Neuron (in vitro differentiated cells): ENCODE data around the gene SLC10A2.

Experiments
- H2AFZ ChIP-seq: one replicate; pipeline ENCODE4 v1.6.1; 2013; ENCODE audit warnings: low read depth, mild to moderate bottlenecking, inconsistent platforms, low read length, moderate library complexity
- H3K27me3 ChIP-seq: one replicate; pipeline ENCODE4 v1.6.1; 2013; ENCODE audit warnings: low read length; ENCODE audit not compliant: insufficient read depth
- H3K36me3 ChIP-seq: one replicate; pipeline ENCODE4 v1.6.1; 2013; ENCODE audit warnings: low read length; ENCODE audit not compliant: insufficient read depth
- H3K4me1 ChIP-seq: one replicate; pipeline ENCODE4 v1.6.1; 2013; ENCODE audit warnings: low read length; ENCODE audit not compliant: insufficient read depth
- H3K4me3 ChIP-seq: 2 replicates; pipeline ENCODE4 v1.5.1; 2013; ENCODE audit warnings: mild to moderate bottlenecking, low read length, moderate library complexity
- H3K9me3 ChIP-seq: one replicate; pipeline ENCODE4 v1.6.1; 2013; ENCODE audit warnings: low read length

Gene SLC10A2

GRCh38 chr13:103081435-103081834 lies 15.2 kb upstream of the SLC10A2 start:
- no peaks in the 10 kb centered on the region for H3K9me3 ChIP-seq

GRCh38 chr13:103078158-103078557 lies 11.9 kb upstream of the SLC10A2 start:
- Histone ChIP-seq H3K36me3 (no peaks in the 10 kb centered on the region), H3K4me1 (no peaks in the 10 kb centered on the region), H3K9me3 (no peaks in the 10 kb centered on the region), H3K27me3 (no peaks in the 10 kb centered on the region), H3K4me3 (no peak overlapping the region), H2AFZ (no peak overlapping the region)

More at GRCh38 chr13:103081435-103081834, 15.2 kb upstream of the SLC10A2 start:
- Histone ChIP-seq H2AFZ (no peak overlapping the region), H3K4me1 (no peaks in the 10 kb centered on the region), H3K36me3 (no peaks in the 10 kb centered on the region), H3K27me3 (no peaks in the 10 kb centered on the region), H3K4me3 (no peak overlapping the region)

GRCh38 chr13:103068836-103069235 lies 2.6 kb upstream of the SLC10A2 start:
- H3K36me3 ChIP-seq = no peaks in the 10 kb centered on the region
- H3K9me3 ChIP-seq = no peaks in the 10 kb centered on the region
- no peak overlapping the region for H3K4me3 ChIP-seq
- H3K4me1 ChIP-seq = peaks cover 48% of the 10 kb centered on the region
- H3K27me3 ChIP-seq = no peaks in the 10 kb centered on the region
- H2AFZ ChIP-seq = no peak overlapping the region

- H3K9me3 ChIP-seq = no peaks in the 10 kb centered on the region
- H3K4me3 ChIP-seq = no peak overlapping the region
Measured at GRCh38 chr13:103067751-103068555, 1.7 kb upstream of the SLC10A2 start.

GRCh38 chr13:103066781-103067345 lies 646 bp upstream of the SLC10A2 start:
- Histone ChIP-seq H3K4me3 (no peak overlapping the region), H2AFZ (no peak overlapping the region), H3K4me1 (peaks cover 48% of the 10 kb centered on the region), H3K27me3 (no peaks in the 10 kb centered on the region), H3K9me3 (peaks cover 2% of the 10 kb centered on the region), H3K36me3 (no peaks in the 10 kb centered on the region)

More at GRCh38 chr13:103067751-103068555, 1.7 kb upstream of the SLC10A2 start:
- H3K4me1 ChIP-seq = peaks cover 48% of the 10 kb centered on the region
- H3K36me3 ChIP-seq = no peaks in the 10 kb centered on the region
- H2AFZ ChIP-seq = no peak overlapping the region
- H3K27me3 ChIP-seq = no peaks in the 10 kb centered on the region

- H2AFZ ChIP-seq = no peak overlapping the region
- peaks cover 35% of the 10 kb centered on the region for H3K4me1 ChIP-seq
- no peak overlapping the region for H3K4me3 ChIP-seq
- H3K27me3 ChIP-seq = no peaks in the 10 kb centered on the region
- H3K36me3 ChIP-seq = no peaks in the 10 kb centered on the region
- H3K9me3 ChIP-seq = peaks cover 2% of the 10 kb centered on the region
Measured at GRCh38 chr13:103063376-103063775, 2.8 kb downstream of the SLC10A2 start.

- H2AFZ ChIP-seq = no peak overlapping the region
- H3K36me3 ChIP-seq = no peaks in the 10 kb centered on the region
- H3K4me1 ChIP-seq = peaks cover 23% of the 10 kb centered on the region
- H3K27me3 ChIP-seq = no peaks in the 10 kb centered on the region
- no peak overlapping the region for H3K4me3 ChIP-seq
- H3K9me3 ChIP-seq = peaks cover 2% of the 10 kb centered on the region
Measured at GRCh38 chr13:103062079-103062478, 4.1 kb downstream of the SLC10A2 start.

GRCh38 chr13:103056008-103056407 lies 10.2 kb downstream of the SLC10A2 start:
- Histone ChIP-seq H3K27me3 (no peaks in the 10 kb centered on the region), H3K9me3 (peaks cover 7% of the 10 kb centered on the region), H2AFZ (no peak overlapping the region), H3K4me1 (no peaks in the 10 kb centered on the region), H3K4me3 (no peak overlapping the region), H3K36me3 (no peaks in the 10 kb centered on the region)

GRCh38 chr13:103055166-103055565 lies 11.1 kb downstream of the SLC10A2 start:
- Histone ChIP-seq H3K36me3 (no peaks in the 10 kb centered on the region), H3K27me3 (no peaks in the 10 kb centered on the region), H2AFZ (no peak overlapping the region), H3K4me3 (no peak overlapping the region), H3K4me1 (no peaks in the 10 kb centered on the region), H3K9me3 (peaks cover 7% of the 10 kb centered on the region)

GRCh38 chr13:103046676-103047075 lies 19.5 kb downstream of the SLC10A2 start:
- no peak overlapping the region for H2AFZ ChIP-seq
- H3K4me3 ChIP-seq = no peak overlapping the region
- H3K4me1 ChIP-seq = no peaks in the 10 kb centered on the region
- H3K27me3 ChIP-seq = no peaks in the 10 kb centered on the region
- peaks cover 1% of the 10 kb centered on the region for H3K9me3 ChIP-seq
- H3K36me3 ChIP-seq = no peaks in the 10 kb centered on the region

- Histone ChIP-seq H2AFZ (no peak overlapping the region), H3K4me3 (no peak overlapping the region), H3K9me3 (peaks cover 2% of the 10 kb centered on the region), H3K36me3 (no peaks in the 10 kb centered on the region), H3K27me3 (no peaks in the 10 kb centered on the region), H3K4me1 (no peaks in the 10 kb centered on the region)
Measured at GRCh38 chr13:103044056-103044455, 22.2 kb downstream of the SLC10A2 start.

GRCh38 chr13:103040006-103040405 lies 26.2 kb downstream of the SLC10A2 start:
- Histone ChIP-seq H2AFZ (no peak overlapping the region), H3K4me3 (no peak overlapping the region), H3K36me3 (no peaks in the 10 kb centered on the region), H3K4me1 (no peaks in the 10 kb centered on the region), H3K27me3 (no peaks in the 10 kb centered on the region), H3K9me3 (peaks cover 2% of the 10 kb centered on the region)

GRCh38 chr13:103039183-103039582 lies 27.0 kb downstream of the SLC10A2 start:
- Histone ChIP-seq H3K9me3 (peaks cover 2% of the 10 kb centered on the region), H3K4me1 (no peaks in the 10 kb centered on the region), H3K4me3 (no peak overlapping the region), H2AFZ (no peak overlapping the region), H3K36me3 (no peaks in the 10 kb centered on the region), H3K27me3 (no peaks in the 10 kb centered on the region)
